Fibroblast of skin of right biceps (primary cell): ENCODE measurements around the gene TUBG1.

Source experiments
- DNase-seq: peaks from one replicate; pipeline ENCODE4 v3.0.0-alpha.2; 2013

TUBG1 gene

DNA sequence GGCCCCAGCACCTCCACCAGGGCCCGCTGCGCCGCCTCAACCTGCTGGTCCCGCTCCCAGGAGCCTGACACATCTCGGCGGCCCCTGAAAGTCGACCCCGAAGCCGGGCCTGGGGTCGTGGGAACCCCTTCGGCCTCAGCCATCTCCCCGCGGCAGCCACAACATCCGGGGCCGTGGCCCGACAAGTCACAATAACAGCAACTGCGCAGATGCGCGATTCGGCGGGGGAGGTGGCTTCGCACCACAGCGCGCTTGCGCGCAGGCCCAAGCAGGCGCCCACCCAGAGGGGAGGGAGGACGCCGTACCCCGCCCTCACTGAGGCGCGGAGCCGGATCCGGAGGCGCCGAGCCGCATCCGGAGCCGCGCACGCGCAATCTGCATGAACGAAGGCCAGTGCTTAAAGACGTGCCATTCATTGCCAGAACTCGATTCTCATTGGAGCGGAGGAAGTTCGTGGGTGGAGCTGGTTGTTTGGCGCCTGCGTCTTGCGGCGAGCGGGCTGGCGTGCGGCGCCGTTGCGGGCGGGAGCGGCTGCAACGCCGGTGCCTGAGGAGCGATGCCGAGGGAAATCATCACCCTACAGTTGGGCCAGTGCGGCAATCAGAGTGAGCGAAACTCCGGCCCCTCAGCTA lies at the start of gene TUBG1, which contains the start of gene RETREG3:
Gene TUBG1 (plus strand): TSS at position 502 of the 632 bp plus-strand sequence. CDS start 55 bp downstream, at position 557.
Gene RETREG3 (minus strand): TSS at position 193 of the 632 bp plus-strand sequence. CDS start 50 bp downstream, at position 143.
- DNase-seq = peak; percentile 99

DNA sequence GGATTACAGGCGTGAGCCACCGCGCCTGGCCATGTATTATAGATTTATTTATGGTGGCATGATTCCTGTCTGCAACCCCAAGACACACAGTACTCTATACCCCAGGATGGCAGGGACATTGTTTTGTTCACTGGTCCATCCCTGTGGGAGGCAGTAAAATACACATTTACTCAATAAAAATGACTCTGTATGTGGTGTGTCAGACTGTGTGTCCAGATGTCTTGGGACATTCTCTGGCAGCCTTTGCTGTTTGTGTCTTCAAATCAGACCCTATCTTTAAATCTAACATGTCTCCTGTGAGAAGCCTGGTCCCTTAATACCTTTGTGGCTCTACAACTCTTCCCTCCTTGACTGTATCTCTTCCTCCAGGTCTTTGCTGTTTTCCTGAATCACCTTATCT lies 49.2 kb upstream of the TUBG1 start:
- DNase-seq = no peak

DNA sequence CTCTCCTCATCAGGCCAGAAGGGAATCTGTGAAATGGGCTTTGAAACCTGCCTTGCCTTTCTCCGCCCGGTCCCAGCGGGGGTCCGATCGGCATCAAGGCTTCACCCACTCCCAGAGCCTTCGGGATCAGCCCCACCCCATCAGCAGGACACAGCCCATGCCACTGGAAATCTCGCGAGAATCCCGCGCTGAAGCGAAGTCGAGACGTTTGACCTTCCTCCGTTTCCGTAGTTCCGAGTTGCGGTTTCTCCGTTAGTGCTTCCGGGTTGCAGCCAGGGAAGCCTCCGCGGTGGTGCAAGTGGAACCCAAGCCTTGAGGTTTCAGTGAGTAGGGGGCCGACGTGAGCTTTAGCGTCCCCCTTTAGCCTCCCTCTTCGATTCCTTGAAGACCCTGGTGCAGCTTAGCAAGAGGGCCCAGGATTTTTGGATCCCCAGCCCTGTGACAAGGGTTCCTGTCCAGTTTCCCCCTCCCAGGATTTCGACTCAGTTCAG lies 47.5 kb upstream of the TUBG1 start, which contains the start of gene COASY:
Gene COASY (plus strand): TSS at position 252 of the 491 bp plus-strand sequence. CDS start 475 bp downstream, outside the sequence.
- peak; percentile 99 for DNase-seq

DNA sequence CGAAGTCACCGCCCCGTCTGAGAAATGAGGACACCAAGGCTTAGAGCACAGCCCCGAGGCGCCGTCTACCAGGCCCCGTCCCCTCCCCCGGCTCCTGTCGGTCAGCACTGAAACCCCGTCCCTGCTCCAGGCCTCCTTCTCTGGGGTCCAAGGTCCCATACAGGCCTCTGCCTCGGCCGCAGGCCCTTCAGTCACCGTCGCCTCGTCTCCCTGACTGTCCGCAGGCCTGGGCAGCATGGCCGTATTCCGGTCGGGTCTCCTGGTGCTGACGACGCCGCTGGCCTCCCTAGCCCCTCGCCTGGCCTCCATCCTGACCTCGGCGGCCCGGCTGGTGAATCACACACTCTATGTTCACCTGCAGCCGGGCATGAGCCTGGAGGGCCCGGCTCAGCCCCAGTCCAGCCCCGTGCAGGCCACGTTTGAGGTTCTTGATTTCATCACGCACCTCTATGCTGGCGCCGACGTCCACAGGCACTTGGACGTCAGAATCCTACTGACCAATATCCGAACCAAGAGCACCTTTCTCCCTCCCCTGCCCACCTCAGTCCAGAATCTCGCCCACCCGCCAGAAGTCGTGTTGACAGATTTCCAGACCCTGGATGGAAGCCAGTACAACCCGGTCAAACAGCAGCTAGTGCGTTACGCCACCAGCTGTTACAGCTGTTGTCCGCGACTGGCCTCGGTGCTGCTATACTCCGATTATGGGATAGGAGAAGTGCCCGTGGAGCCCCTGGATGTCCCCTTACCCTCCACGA lies 46.9 kb upstream of the TUBG1 start:
- DNase-seq = no peak

DNA sequence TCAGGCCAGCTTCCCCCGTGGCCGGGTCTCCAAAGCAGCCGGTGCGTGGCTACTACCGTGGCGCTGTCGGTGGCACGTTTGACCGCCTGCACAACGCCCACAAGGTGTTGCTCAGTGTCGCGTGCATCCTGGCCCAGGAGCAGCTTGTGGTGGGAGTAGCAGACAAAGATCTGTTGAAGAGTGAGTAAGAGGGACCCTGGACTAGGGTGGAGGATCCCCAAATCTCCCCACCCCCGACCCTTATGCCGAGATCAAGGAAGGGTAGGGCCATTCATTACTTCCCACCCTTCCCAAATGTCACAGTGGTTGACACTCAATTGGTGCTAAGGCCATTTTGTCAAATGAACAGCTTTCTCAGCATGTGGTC lies 46.4 kb upstream of the TUBG1 start:
- no peak for DNase-seq

DNA sequence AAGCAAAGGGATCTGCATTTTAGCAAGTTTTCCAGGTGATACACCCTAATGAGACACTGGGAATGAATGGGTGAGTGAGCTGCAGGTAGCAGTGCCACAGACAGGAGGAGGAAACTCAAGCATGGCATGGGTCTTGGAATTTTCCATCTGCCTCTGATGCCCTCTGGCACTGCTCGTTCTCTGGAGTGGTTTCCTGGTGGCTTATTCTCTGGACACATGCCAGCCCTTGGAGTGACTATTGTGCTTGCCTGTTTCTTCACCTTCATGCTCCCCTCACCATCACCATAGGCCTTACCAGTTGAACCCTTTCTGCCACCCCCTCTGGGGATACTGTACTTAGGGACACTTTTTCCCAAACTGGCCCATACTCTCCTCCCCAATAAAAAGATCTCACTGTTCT lies 45.9 kb upstream of the TUBG1 start:
- DNase-seq = no peak

DNA sequence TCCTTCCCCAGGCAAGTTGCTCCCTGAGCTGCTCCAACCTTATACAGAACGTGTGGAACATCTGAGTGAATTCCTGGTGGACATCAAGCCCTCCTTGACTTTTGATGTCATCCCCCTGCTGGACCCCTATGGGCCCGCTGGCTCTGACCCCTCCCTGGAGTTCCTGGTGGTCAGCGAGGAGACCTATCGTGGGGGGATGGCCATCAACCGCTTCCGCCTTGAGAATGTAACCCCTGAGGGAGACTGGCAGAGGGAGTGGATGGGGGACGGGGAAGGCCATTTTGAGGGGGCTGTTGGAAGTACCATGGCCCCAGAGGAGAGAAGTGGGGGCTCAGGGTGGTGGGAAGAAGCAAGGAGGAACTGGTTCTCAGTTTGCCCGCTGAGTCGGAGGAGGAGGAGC lies 45.5 kb upstream of the TUBG1 start:
- DNase-seq = no peak

DNA sequence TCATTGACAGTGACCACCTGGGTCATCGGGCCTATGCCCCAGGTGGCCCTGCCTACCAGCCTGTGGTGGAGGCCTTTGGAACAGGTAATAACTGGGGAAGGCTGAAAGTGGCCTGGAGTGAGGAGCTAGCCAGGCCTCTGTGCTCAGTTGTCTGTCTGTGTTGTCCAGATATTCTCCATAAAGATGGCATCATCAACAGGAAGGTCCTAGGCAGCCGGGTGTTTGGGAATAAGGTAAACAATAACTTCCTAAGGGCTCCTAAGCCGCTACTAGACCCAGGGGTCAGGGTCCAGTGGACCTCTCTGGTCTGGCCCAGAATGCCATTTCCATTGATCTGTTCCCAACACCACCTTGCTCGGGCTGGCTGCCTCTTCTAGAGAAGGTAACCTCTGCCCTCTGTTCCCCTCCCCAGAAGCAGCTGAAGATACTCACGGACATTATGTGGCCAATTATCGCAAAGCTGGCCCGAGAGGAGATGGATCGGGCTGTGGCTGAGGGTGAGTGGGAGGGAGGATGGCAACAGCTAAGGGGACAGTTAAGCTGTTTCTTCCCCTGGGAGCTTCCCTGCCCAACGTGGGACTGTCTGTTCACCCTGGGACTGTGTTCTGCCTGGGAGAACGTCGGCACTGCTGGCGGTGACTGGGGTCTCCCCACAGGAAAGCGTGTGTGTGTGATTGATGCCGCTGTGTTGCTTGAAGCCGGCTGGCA lies 44.5 kb upstream of the TUBG1 start:
- no peak for DNase-seq

DNA sequence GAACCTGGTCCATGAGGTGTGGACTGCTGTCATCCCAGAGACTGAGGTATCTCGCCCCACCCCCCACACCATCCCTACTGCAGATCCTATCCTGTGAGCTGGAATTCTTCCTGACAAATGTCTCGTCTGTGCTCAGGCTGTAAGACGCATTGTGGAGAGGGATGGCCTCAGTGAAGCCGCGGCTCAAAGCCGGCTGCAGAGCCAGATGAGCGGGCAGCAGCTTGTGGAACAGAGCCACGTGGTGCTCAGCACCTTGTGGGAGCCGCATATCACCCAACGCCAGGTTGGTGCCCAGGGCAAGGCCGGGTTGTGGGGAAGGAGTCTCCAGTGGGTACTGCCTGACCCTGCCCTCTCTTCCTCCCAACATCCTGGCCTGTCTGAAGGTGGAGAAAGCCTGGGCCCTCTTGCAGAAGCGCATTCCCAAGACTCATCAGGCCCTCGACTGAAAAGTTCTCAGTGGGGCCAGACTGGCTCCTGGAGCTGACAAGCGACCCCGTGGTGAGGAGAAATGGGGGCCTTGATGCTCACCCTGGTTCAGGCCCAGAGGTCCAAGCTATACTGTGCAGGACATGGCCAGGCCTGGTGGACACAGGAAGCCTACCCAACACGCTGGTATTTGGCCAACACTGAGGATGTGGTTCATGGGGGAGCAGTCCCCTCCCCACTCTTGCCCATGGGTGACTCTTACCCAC lies 43.8 kb upstream of the TUBG1 start:
- no peak for DNase-seq

DNA sequence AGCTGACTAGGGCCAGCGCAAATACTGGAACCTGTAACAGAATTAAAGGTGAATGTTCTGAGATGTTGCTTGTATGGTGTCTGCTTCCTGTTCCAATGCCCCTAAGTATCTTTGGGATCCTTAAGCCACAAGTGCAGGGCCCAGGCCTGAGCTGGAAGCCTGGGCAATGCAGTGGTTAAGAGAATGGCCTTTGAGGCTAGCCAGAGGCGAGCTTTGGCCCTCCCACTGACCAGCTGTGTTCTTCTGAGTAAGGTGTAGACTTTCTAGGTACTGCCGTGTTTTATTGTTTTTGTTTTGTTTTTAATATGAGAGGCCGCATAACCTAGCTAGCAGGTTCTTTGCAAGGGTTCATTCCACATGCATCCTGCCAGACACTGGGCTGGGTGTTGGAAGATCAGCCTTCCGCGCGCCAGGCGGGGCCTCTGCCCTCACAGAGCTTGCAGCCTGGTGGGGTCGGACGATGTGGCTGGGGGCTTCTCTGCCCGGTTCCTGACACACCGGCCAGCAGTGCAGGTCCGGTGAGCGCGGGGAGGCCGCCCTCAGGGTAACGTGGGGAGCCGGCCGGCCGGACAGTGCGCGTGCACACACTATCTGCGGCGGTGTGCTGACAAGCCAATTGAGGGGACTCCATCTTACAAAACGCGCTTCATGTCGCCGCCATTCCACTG lies 43.1 kb upstream of the TUBG1 start:
- no peak for DNase-seq

DNA sequence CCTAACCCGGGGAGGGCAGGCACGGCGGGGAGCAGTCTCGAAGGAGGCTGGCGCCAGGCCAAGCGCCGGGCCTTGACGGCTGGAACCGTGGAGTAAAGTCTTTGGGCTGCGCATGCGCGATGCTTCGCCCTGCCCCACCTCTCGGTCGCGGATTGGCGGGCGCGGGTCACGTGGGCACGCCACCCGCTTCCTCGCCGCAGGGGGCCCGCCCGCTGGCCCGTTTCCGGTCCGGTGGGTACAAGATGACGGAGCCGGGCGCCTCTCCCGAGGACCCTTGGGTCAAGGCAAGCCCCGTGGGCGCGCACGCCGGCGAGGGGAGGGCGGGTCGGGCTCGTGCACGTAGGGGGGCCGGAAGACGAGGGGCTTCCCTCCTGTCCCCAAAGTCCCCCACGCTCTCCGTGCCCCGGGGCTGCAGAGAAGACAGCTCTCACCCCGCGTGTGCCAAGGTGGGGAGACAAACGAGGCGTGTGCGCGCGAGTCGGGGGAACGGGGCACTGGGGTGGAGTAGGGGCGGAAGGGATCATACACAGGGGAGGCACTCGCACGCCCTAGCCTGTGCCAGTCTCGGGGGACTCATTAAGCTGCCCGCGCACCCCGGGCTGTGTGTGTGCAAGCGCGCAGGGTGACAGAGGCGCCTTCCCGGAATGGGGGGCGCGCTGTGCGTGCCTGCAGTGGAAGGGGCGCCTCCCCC lies 42.5 kb upstream of the TUBG1 start, which contains the start of gene MLX:
Gene MLX (plus strand): TSS at position 218 of the 691 bp plus-strand sequence. CDS start 25 bp downstream, at position 243.
- DNase-seq = peak; percentile 91

DNA sequence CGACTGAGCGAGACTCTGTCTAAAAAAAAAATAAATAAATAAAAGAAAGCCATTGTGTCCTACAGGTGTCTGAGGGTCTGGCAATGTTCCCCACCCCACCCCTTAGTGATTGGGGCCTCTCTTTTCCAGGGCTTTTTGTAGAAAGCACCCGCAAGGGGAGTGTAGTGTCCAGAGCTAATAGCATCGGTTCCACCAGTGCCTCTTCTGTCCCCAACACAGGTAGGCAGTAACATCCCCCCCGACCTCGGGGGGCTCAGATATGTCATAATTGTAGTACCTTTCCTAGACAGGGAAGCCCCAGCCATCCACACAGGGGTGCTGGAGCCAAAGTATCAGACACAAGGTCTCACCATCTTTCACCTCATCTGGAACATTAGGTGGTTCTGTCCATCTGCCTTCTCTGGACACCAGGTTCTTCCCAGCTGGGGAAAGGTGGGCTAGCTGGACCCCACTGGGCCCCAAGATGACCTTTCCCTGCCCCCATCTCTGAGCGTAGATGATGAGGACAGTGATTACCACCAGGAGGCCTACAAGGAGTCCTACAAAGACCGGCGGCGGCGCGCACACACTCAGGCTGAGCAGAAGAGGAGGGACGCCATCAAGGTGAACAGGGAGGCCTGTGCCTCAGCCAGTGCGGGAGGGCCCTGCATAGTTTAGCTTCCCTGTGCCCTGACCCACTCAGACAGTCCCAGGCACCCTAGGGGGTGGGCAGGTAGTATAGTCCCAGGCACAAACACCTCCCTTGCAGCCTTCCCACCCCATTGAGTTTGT lies 41.0 kb upstream of the TUBG1 start:
- DNase-seq = no peak

DNA sequence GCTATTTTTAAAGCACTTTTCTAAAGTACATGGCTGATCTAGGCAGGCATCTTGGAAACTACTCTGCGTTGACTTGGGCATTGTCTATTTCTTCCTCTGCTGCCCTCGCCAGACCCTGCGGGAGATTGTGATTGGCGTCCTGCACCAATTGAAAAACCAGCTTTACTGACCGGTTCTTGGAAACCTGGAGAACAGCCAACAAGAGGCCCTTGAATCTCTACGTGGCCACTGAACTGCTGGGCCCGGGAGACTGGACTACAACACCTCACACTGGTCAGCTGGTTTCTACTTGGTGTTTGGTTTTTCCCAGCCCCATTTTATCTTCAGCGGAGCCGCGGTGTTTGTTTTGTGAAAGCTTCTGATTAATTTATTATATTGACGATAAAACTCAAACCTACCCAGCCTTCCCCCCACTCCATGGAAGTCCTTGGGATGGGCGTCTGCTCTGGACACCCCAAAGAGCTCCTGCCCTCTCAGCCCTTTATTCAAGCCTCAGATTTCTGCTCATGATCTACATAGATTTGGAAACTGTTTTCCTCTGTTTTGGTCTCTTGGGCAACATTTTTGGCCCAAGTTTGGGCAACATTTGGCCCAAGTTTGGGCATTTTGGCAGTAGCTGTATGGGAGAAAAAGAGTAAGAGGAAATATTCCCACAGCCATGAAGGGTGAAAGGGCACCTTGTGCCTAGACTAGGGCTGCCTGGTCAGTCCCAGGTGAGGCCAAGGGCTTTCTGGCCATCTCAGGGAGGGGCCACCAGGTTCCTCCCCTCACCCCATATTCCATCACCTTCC lies 37.9 kb upstream of the TUBG1 start:
- no peak for DNase-seq

DNA sequence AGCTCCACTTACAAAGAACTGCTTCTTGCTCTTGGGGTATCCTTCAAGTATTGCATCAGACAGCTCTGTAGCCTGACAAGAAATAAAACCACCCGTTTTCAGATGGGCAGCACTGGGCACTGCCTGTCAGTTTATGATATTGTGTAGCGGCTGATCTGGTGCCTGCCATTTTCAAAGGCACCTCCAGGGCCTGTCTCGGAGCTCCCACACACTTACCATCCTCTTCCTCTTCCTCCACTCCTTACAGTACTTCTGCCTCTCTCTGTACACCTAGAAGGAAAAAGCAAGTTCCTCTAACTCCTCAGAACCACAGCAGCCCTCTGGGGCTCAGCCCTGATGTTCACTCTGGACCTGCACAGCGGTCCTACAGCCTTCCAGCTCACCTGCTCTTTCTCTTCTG lies 36.4 kb upstream of the TUBG1 start:
- DNase-seq = no peak

DNA sequence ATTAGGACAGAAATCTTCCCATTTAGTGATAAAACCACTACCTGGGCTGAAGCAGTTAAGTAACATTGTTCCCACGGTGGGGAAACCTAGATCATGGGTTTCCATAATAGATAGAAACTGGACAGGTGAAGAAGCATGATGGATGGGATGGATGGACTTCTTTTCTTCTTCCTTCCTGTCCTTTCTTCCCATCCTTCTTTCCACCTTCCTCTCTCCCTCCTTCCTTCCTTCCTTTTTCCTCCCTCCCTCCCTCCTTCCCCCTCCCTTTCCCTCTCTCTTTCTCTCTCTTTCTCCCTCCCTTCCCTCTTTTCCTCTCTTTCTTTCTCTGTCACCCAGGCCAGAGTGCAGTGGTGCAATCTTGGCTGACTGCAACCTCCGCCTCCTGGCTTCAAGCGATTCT lies 35.0 kb upstream of the TUBG1 start:
- no peak for DNase-seq

DNA sequence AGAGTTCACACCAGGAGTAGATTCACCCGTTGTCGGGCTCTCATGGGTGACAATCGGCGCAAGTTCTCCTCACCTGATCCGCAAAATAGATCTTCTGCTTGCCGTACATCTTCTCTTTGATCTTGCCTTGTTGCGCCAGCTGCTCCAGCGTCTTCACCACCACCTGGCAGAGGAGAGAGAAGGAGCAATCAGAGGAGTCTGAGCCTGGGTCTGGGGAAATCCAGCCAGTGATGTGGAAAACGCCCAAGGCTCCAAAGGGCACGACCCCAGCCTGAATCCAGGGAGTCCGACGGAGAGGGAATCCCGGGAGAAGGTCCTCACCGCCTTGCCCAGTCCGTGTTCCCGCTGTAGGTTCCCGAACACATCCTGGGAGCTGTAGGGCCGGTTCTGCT lies 32.3 kb upstream of the TUBG1 start:
- no peak for DNase-seq

DNA sequence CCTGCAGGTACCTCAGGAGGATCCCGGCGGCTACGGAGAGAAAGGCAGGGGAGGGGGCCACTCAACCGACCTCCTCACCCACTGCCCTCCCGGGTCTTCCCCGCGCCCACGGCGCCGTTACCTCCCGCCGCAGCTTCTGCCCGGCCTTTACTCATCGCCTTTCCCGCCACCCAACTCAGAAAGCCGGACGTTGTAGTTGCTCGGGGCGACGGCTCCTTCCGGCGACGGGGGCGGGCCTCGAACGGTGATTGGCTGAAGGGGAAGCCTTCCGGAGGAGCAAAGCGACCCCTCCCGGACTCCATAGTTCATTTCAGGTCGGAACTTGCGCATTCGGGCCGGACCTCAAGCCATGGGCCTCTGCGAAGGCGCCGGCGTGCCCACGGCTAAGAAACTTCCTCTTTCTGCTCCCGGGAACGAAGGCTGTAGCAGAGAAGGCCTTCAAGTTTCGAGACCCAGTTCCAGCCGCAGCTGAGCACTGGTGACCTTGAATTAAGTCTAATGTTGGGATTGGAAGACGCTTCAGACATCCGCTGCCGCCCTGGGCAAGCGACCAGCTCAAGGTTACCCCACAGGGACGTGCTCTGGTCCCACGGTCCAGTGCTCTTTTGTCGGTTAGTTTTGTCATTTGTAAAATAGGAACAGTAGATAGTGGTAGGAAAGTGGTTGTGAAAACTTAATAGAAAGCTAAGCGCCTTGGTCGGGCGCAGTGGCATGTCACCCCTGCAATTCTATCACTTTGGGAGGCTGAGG lies 31.8 kb upstream of the TUBG1 start, which contains the start of gene PSMC3IP:
Gene PSMC3IP (minus strand): TSS at position 198 of the 750 bp plus-strand sequence. CDS start 43 bp downstream, at position 155.
- DNase-seq = peak; percentile 94

DNA sequence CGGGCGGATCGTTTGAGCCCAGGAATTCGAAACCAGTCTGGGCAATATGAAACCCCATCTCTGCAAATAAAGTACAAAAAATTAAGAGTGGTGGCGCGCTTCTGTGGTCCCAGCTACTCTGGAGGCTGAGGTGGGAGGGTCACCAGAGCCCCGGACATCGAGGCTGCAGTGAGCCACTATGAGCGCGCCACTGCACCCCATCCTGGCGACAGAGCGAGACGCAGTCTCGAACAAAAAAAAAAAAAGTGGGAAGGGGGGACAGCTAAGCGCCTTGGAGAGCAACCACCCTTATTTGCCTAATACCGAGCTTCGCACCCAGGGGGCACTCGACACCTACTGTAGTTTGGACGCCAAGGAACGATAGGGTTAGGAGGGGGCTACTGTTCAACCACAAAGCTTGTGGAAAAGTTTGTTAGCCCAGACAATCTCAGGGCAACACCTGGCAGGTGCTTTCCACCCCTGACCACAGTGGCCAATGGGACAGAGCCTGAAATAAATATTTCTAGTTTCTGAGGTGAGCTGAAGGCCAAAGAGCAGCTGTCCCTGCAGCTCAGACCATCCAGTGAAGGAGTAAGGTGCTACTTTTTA lies 31.1 kb upstream of the TUBG1 start:
- DNase-seq = peak; percentile 74
